ENCODE results near the gene ADRB2.

GRCh38 chr5:148816782-148817181 lies 9.6 kb upstream of the ADRB2 start:
- TF ChIP-seq CTCF (IDR thresholded peaks at IDR 0.05; ENCODE audit: insufficient read depth, low read depth, low read length): no peak
- no peak for TF ChIP-seq EZH2 (IDR thresholded peaks at IDR 0.05; ENCODE audit: insufficient read depth, low read length)

Data from astrocyte (in vitro differentiated cells and primary cell).